DLD1 (cell line): ENCODE measurements around the gene TPM1.

Experiments
- in situ Hi-C: cut with HindIII; loops from 2 replicates; pipeline ENCODE4 v1.10.0; 2017; ENCODE audit warnings: low sequenced_read_pairs

TPM1 gene

DNA sequence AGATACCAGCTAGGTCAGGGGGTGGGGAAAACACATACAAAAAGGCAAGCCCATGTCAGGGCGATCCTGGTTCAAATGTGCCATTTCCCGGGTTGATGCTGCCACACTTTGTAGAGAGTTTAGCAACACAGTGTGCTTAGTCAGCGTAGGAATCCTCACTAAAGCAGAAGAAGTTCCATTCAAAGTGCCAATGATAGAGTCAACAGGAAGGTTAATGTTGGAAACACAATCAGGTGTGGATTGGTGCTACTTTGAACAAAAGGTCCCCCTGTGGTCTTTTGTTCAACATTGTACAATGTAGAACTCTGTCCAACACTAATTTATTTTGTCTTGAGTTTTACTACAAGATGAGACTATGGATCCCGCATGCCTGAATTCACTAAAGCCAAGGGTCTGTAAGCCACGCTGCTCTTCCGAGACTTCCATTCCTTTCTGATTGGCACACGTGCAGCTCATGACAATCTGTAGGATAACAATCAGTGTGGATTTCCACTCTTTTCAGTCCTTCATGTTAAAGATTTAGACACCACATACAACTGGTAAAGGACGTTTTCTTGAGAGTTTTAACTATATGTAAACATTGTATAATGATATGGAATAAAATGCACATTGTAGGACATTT is 28.9 kb downstream of the TPM1 start:
- in situ Hi-C loops = no loop called here

DNA sequence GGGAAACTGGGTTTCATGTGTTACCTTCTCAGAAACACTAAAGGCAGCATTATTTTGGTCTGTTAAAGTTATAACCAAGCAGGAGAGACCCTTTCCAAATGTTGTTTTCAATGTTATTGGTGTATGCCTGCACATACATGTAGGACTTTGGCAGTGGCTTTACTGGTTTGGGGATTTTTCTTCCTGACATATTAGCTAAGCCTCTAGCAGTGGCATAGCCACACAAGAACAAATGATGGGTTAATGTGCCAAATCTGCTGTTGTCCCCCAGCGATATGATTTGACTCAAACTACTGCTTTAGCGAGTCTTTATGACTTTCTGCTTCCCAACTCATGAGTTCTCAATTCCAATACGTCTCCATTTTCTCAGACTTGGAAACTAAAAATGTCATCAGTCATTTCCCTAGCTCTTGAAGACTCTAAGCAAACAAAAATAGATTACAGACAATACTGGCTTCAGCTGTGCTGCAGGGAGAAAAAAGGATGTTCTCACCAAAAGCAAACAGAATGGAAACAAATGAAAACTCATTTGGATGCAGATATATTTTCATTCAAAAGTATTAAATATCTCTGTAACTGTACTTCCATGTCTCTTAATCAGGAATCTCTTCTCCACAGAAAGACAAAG is 29.6 kb downstream of the TPM1 start:
- in situ Hi-C loops = no loop called here

DNA sequence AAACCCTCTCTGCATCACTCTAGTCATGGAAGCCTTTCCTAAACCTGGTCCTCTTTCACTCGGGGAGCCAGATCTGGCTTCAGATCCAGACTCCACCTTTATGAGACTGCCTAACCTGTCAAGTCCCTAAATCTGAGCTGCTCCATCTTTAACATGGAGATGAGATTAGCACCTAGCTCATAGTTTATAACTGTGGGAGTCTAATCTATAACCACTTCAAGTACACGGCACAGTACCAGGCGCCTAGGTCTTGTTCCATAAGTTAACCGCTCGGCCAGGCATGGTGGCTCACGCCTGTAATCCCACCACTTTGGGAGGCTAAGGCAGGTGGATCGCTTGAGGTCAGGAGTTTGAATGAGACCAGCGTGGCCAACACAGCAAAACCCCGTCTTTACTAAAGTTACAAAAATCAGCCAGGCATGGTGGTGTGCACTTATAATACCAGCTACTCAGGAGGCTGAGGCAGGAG is 30.3 kb downstream of the TPM1 start:
- in situ Hi-C loops = no loop called here

DNA sequence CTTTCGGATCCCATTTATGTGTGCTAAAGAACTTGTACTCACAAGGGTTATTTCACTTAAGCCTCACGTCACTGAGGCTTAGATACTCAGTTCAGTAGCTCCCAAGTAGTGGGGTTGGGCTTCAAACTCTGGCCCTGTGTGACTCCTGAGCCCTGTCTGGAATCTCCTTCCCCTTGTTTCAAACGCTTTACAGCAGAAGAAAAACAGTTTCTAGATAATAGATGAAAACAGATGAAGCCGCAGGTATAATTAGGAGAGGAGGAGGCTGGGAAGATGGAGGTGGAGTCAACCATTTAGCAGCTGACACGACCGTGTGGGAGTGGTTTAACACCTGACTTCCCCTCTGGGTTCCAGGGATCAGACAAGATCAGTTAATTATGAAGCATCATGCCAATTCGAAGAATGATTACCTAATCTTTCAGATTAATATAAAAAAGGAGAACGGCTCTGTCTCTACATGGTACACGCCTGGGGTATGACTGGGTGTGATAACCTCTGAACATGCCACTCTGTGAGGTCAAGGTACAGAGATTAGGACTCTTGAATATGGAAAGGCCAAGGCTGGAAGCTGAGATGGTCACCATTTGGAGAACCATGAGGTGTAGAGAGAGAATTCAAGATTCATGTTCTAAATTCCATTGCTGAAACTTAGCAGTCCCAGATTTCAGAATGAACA is 31.1 kb downstream of the TPM1 start:
- in situ Hi-C loops = no loop called here

DNA sequence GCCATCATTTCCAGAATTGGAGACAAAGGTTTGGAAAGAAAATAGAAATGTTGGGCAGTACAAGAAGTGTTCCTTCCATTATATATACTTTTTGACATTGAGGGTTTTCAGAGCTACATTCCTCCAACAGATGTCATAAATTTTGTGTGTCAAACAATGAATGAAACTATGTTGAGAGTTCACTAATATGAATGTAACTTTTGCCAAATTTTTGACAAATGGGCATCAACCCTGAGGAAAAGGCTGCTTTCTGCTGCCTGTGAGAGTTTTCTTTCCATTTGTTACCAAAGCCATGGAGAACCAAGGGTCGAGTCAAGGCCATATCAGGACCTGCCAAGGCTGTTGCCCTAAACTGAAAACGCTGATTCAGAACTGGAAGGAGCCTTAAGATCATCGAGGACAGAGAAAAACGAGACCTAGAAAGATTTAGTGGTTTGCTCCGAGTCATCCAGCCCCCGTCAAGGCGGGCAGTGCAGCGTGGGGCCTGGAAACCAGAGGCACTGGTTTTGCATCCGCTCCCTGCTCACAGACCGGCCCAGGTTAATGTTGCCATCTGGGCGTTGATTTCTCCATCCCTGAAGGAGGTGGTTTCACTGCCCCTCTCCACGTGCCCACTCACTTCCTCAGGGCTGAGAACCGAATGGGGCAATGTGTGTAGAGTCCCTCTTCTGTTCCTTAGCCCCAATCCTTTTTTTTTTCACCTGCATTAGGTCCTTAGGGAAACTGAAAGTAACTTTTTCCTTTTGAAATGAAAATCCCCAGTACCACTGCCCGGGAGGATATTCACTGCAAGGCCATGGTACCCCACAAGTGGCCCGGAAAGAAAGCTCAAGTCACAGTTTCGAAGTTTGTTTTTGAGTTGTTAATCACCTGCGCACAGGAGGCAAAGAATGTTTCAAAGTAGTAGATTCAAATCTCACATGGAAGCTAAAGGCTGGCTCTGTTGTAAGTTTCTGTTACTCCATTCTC is 32.8 kb downstream of the TPM1 start:
- in situ Hi-C loops = no loop called here

DNA sequence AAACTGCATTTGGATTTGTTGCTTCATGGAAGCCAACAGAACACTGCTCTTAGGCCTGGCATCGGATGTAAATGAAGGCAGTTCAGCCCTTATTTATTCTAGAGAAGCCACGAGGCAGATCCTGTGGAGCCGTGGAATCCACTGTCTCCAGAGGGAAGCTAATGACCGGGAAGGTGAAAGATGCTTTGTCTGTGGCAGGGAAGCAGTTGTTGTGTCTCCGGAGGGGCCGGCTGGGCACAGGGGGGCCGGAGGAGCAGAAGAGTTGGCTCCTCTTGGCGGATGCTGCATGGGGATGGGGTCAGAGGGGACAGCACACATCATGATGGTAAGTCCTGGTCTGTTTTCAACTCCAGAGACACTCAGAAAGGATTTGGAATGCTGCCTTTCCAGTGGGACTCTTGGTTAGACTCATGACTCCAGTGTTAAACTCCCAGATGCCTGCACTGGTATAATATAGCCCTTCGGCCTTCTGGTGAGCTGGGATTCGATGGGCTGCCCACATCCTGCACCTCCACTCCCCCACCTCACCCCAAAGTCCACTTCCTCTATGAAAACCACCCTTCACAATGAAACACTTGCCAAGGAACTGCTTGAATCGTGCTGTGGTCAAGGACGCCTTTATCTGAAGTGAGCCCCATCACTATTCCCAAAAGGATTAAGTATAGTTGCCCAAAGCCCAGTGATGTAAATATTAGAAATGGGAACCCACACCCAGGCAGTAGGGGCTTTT is 33.6 kb downstream of the TPM1 start:
- in situ Hi-C loops = no loop called here

DNA sequence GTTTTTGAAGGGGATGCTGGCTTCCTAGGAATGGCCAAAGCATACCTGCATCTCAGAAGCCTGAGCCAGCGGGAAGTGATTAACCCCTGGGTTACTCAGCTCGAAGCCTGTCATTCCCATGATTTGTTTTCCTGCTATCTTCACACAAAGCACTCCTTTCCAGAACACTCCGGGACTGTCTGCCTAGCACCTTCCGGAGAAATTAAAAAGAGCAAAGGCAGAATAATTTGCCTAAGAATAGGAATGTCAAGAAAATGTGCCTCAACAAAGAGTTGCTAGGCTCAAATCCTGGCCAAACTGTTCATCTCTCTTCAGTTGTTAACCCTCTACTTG is 34.1 kb downstream of the TPM1 start:
- in situ Hi-C loops = no loop called here

DNA sequence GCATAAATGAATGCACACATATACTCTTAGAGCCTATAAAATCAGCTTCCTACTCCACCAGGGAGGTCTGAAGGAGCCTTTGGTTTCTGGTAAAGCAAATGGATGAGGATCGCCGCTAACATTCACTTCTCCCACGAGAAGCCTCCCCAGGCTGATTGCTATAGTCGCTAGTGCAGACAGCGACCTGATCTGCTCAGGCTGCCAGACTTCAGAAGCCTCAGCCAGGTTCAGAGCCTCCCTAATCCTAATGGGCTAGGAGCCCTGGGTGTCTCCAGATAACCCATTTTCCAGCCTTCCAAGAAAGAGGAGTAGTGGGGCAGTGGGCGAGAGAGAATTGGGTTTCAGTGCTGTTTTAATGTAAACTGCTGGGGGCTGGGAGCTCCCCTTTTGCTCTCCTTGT is 35.4 kb downstream of the TPM1 start:
- in situ Hi-C loops = no loop called here

DNA sequence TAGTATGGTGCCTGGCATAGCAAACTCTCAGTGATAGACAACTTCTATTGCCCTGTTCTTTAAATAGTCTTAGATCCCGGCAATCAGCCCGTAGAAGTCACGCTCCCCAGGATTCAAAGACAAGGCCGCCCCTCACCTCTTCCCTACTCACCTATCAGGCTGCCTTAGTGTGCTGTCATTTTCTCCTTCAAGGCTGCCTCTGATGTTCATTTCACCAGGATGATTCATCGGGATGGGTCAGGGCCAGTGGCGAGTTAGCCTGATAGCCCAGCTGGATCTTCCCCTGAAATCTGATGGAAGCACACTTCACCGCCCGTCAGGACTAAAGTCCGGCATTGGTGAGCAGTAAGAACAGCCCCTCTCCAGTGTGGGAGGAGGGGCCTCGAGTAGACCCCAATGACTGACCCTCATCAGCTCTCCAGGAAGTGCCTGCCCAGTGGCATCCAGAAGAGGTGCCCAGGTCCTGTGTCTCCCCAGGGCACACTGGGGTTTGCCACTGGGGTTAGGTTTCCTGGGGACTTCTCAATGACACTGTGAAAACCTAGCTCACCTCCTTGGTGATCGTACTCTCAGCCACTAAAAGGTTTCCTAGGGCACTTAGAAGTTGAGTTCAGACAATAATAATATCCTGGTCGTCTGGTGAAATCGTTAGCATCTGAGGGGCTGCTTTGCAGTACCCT is 37.5 kb downstream of the TPM1 start:
- in situ Hi-C loops = no loop called here

DNA sequence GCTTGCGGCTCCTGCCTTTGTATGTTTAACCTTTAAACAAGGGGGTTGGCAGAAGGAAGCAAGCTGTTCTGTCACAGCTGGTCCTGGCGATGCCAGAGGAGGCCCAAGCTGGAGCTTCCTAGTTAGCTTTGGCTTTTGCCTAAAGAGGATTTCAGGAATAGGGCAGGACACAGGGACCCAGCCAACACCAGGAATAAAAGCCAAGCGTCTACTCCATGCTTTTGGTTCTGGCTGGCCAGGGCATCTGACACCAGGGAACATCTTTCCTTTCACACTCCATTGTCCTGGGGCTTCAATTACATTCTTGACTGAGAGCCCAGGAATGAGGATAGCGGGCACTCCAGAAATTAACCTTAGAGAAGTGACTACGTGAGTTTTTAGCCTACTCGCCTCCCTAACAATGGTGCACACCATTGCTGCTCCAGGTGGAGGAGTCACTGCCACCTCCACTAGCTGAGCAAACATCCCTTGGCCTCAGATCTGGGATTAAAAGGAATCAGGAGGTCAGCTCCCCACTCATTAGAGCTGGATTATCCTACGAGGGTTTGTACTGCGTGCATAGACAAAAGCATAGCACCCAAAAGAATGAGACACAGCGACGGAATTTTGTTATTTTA is 38.2 kb downstream of the TPM1 start:
- in situ Hi-C loops = no loop called here

DNA sequence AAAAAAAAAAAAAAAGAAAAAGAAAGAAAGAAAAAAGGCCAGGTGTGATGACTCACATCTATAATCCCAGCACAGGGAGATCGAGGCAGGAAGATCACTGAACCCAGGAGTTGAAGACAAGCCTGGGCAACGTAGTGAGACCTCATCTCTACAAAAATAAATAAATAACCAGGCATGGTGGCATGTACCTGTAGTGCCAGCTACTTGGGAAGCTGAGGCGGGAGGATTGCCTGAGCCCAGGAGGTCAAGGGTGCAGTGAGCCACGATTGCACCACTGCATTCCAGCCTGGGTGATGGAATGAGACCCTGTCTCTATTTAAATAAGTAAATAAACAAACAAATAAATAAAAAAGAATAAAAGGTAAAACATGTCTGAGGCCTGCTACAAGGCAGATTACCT is 39.8 kb downstream of the TPM1 start:
- in situ Hi-C loops = no loop called here

DNA sequence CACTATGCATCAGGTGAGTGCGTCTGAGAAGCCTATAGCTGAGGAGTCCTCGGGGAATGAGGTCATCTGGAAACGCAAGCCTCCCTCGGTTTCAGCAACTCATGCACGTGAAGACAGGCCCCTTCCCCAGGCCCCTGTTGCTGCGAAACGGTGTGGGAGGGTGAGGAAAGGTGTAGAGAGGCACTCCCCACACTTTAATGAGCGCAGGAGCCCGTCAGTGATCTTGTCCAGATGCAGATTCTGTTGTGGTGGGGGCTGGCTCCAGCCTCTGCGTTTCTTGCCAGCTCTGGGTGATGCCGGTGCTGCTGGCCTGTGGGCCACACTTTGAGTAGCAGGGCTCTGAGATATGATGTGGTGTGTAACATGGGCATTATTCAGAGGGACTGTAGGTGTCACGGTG is 40.5 kb downstream of the TPM1 start:
- in situ Hi-C loops = no loop called here

DNA sequence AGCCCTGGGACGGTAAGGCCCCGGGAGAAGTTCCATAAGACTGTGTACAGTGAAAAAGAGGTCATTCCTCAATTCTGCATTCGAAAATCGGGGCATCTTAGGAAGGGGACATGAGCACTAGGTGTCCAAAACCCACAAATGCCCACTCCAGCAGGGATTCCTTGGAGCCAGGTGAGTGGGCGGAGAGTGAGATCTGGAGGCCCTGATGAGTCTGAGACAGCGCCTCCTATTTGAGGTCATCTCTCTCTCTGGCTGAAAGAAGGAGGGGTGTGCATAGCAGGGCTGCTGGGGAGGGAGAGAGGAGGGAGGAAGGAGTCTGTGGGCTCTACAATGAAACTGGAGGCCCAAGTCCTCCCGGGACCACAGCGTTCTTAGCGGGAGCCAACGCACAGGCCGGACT is 41.0 kb downstream of the TPM1 start:
- in situ Hi-C loops = no loop called here

DNA sequence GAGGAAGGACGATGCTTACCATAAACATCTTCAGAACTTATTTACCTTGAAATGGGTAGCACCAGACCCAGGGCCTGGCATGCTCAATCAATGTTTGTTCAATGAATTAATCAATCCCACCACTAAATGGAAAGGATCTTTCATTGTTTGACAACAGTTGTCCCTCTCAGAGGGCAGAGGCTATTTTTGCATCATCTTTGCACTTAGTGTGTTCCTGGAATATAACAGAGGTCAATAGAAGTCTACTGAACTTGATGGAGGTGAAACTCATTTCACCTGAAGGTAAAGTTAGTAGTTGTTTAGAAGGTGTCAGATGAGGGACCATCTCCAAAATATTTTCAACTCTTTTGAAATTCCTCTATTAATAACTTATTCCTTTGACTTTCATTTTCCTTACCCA is 42.3 kb downstream of the TPM1 start:
- in situ Hi-C loops = no loop called here

DNA sequence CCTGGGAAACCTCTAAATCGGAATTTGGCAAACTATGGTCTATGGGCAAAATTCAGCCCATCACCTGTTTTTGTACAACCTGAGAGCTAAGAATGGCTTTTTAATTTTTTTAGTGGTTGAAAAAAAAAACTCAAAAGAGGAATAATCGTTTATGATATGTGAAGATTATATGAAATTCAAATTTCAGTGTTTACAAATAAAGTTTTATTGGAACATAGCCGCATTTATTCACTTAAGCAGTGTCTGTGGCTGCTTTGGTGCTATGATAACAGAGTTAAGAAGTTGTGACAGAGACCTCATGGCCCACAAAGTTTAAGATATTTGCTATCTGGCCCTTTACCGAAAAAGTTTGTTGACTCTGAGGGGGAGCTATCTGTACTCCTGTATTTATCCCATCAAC is 42.7 kb downstream of the TPM1 start:
- in situ Hi-C loops = no loop called here

DNA sequence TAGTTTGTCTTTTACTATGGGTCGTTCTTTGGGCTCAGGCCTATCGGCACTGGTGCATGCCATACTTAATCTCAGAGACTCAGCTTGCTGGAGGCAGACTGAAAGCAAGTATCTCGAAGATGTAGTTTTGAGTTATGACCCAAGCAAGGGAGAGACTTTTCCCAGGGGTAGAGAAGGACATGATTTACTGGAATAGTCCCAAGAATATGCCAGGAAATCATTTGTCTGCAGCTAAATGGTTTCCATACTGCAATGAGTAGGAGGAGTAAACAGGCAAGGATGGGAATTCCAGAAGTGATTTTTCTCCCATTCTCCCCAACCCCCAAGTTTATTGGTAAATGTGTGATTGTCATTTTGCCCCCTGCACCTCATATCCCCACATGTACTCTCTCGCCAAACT is 43.7 kb downstream of the TPM1 start:
- in situ Hi-C loops = no loop called here

DNA sequence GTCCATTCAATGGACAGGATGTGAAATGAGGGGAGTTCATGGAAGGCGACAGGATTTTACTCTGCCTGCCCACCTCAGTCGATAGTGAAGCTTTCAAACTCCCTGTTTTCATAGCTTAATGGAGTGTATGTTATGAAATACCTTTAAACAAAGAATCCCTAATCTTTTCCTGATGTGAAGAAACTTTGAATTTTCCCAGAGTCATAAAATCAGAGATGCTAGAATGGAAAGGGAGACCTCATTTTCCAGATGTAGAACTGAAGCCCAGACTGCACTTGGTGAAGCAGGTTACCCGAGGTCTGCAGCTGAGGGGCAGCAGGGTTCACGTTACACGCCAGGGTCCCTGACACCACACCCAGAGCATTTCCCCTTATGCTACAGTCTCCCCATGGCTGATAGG is 44.4 kb downstream of the TPM1 start:
- in situ Hi-C loops = no loop called here

DNA sequence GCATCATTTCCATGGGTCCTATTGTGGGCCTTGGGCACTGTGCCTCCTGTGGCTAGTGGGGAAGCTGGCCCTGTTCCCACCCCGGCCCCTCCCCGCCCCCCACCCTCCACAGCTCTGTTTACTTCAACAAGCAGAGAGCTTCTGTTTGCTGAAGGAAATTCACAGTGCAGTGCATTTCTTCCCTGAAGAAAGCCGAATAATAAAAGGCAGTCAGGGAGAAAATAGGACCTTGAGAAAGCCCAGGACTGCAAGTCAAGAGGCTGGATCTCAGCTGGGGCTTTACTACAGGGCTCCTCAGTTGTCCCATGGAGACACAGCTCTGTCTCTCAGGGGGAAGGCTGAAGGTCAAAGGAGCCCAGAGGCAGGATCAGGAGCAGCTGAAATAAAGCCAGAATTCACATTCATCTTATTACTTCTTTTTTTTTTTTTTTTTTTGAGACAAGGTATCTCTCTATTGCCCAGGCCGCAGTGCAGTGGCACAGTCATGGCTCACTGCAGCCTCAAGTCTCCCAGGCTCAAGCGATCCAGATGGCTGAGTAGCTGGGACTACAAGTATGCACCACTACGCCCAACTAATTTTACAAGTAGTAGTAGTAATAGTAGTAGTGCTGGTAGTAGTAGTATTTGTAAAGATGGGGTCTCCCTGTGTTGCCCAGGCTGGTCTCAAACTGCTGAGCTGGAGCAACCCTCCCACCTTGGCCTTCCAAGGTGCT is 46.1 kb downstream of the TPM1 start:
- in situ Hi-C loops = no loop called here
